ENCODE measurements around the gene FHL5. TPM values are rescaled to one million over a fixed set of nuclear protein-coding genes. Genes with fewer than 3 reads are reported as not detected.

The FHL5 gene
- total and polyA plus RNA-seq, 2 experiments from 2014 or later, result not detected

- H3K27me3 ChIP-seq (ENCODE audit: insufficient read depth), result no peaks in the 10 kb centered on the region
- H3F3A ChIP-seq (replicated peaks; ENCODE audit: low read depth), result no peaks in the 10 kb centered on the region
- H3K36me3 ChIP-seq (ENCODE audit: insufficient read depth), result peaks cover 10% of the 10 kb centered on the region; the same call in 1 of the 2 replicates
- no peaks in the 10 kb centered on the region for H3K9me2 ChIP-seq (ENCODE audit: insufficient read depth)
- Mint-ChIP-seq H3K9me3 (peaks cover 17% of the 10 kb centered on the region), H3K4me3 (no peak overlapping the region), H3K27me3 (ENCODE audit: insufficient read depth, low read depth, poor library complexity) (peaks cover 4% of the 10 kb centered on the region), H3K36me3 (ENCODE audit: low read depth) (peaks cover 22% of the 10 kb centered on the region), H3K4me1 (peaks cover 21% of the 10 kb centered on the region), H3K27ac (no peak overlapping the region)
- H3K4me1 ChIP-seq (ENCODE audit: insufficient read depth), result peaks cover 29% of the 10 kb centered on the region
- no peak overlapping the region for H2AFZ ChIP-seq
- H3K27ac ChIP-seq (ENCODE audit: low read depth), result no peak overlapping the region
- H3K4me3 ChIP-seq, result no peak overlapping the region
- TF ChIP-seq, protein P1, sequence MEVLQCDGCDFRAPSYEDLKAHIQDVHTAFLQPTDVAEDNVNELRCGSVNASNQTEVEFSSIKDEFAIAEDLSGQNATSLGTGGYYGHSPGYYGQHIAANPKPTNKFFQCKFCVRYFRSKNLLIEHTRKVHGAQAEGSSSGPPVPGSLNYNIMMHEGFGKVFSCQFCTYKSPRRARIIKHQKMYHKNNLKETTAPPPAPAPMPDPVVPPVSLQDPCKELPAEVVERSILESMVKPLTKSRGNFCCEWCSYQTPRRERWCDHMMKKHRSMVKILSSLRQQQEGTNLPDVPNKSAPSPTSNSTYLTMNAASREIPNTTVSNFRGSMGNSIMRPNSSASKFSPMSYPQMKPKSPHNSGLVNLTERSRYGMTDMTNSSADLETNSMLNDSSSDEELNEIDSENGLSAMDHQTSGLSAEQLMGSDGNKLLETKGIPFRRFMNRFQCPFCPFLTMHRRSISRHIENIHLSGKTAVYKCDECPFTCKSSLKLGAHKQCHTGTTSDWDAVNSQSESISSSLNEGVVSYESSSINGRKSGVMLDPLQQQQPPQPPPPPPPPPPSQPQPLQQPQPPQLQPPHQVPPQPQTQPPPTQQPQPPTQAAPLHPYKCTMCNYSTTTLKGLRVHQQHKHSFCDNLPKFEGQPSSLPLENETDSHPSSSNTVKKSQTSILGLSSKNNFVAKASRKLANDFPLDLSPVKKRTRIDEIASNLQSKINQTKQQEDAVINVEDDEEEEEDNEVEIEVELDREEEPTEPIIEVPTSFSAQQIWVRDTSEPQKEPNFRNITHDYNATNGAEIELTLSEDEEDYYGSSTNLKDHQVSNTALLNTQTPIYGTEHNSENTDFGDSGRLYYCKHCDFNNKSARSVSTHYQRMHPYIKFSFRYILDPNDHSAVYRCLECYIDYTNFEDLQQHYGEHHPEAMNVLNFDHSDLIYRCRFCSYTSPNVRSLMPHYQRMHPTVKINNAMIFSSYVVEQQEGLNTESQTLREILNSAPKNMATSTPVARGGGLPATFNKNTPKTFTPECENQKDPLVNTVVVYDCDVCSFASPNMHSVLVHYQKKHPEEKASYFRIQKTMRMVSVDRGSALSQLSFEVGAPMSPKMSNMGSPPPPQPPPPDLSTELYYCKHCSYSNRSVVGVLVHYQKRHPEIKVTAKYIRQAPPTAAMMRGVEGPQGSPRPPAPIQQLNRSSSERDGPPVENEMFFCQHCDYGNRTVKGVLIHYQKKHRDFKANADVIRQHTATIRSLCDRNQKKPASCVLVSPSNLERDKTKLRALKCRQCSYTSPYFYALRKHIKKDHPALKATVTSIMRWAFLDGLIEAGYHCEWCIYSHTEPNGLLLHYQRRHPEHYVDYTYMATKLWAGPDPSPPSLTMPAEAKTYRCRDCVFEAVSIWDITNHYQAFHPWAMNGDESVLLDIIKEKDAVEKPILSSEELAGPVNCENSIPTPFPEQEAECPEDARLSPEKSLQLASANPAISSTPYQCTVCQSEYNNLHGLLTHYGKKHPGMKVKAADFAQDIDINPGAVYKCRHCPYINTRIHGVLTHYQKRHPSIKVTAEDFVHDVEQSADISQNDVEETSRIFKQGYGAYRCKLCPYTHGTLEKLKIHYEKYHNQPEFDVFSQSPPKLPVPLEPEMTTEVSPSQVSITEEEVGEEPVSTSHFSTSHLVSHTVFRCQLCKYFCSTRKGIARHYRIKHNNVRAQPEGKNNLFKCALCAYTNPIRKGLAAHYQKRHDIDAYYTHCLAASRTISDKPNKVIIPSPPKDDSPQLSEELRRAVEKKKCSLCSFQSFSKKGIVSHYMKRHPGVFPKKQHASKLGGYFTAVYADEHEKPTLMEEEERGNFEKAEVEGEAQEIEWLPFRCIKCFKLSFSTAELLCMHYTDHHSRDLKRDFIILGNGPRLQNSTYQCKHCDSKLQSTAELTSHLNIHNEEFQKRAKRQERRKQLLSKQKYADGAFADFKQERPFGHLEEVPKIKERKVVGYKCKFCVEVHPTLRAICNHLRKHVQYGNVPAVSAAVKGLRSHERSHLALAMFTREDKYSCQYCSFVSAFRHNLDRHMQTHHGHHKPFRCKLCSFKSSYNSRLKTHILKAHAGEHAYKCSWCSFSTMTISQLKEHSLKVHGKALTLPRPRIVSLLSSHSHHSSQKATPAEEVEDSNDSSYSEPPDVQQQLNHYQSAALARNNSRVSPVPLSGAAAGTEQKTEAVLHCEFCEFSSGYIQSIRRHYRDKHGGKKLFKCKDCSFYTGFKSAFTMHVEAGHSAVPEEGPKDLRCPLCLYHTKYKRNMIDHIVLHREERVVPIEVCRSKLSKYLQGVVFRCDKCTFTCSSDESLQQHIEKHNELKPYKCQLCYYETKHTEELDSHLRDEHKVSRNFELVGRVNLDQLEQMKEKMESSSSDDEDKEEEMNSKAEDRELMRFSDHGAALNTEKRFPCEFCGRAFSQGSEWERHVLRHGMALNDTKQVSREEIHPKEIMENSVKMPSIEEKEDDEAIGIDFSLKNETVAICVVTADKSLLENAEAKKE (CRISPR knock-in tag; IDR thresholded peaks at IDR 0.05), result no peak
- TF ChIP-seq STAT1 (IDR thresholded peaks at IDR 0.05; ENCODE audit: unreplicated experiment) (no peak), JUNB (IDR thresholded peaks at IDR 0.05; ENCODE audit: unreplicated experiment) (no peak), EZH2 (IDR thresholded peaks at IDR 0.05; ENCODE audit: low read depth, unreplicated experiment) (no peak)
- TF ChIP-seq, protein P2, sequence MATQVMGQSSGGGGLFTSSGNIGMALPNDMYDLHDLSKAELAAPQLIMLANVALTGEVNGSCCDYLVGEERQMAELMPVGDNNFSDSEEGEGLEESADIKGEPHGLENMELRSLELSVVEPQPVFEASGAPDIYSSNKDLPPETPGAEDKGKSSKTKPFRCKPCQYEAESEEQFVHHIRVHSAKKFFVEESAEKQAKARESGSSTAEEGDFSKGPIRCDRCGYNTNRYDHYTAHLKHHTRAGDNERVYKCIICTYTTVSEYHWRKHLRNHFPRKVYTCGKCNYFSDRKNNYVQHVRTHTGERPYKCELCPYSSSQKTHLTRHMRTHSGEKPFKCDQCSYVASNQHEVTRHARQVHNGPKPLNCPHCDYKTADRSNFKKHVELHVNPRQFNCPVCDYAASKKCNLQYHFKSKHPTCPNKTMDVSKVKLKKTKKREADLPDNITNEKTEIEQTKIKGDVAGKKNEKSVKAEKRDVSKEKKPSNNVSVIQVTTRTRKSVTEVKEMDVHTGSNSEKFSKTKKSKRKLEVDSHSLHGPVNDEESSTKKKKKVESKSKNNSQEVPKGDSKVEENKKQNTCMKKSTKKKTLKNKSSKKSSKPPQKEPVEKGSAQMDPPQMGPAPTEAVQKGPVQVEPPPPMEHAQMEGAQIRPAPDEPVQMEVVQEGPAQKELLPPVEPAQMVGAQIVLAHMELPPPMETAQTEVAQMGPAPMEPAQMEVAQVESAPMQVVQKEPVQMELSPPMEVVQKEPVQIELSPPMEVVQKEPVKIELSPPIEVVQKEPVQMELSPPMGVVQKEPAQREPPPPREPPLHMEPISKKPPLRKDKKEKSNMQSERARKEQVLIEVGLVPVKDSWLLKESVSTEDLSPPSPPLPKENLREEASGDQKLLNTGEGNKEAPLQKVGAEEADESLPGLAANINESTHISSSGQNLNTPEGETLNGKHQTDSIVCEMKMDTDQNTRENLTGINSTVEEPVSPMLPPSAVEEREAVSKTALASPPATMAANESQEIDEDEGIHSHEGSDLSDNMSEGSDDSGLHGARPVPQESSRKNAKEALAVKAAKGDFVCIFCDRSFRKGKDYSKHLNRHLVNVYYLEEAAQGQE (IDR thresholded peaks at IDR 0.05; ENCODE audit: unreplicated experiment), result no peak
- TF ChIP-seq, protein P3, sequence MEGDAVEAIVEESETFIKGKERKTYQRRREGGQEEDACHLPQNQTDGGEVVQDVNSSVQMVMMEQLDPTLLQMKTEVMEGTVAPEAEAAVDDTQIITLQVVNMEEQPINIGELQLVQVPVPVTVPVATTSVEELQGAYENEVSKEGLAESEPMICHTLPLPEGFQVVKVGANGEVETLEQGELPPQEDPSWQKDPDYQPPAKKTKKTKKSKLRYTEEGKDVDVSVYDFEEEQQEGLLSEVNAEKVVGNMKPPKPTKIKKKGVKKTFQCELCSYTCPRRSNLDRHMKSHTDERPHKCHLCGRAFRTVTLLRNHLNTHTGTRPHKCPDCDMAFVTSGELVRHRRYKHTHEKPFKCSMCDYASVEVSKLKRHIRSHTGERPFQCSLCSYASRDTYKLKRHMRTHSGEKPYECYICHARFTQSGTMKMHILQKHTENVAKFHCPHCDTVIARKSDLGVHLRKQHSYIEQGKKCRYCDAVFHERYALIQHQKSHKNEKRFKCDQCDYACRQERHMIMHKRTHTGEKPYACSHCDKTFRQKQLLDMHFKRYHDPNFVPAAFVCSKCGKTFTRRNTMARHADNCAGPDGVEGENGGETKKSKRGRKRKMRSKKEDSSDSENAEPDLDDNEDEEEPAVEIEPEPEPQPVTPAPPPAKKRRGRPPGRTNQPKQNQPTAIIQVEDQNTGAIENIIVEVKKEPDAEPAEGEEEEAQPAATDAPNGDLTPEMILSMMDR (conservative IDR thresholded peaks at IDR 0.05; ENCODE audit: low read depth in 2 of 2), result no peak
- TF ChIP-seq, protein P4, sequence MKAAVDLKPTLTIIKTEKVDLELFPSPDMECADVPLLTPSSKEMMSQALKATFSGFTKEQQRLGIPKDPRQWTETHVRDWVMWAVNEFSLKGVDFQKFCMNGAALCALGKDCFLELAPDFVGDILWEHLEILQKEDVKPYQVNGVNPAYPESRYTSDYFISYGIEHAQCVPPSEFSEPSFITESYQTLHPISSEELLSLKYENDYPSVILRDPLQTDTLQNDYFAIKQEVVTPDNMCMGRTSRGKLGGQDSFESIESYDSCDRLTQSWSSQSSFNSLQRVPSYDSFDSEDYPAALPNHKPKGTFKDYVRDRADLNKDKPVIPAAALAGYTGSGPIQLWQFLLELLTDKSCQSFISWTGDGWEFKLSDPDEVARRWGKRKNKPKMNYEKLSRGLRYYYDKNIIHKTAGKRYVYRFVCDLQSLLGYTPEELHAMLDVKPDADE (IDR thresholded peaks at IDR 0.05), result no peak
- DNase-seq (ENCODE audit: low spot score), result no peak
- no peaks in the 10 kb centered on the region for H3K79me2 ChIP-seq (replicated peaks; ENCODE audit: insufficient read depth)
- H4K20me1 ChIP-seq (replicated peaks; ENCODE audit: insufficient read depth), result no peaks in the 10 kb centered on the region
- no peak overlapping the region for H3K4me2 ChIP-seq
- ATAC-seq, result no peak
Measured at GRCh38 chr6:96570053-96570452, 7.1 kb downstream of the FHL5 start.

Data from GM23338 (cell line).